Psoas muscle (tissue), 8 donors: ENCODE data around the gene SNED1. TPM values are rescaled to one million over a fixed set of nuclear protein-coding genes. Genes with fewer than 3 reads are reported as not detected.

Source experiments
- ATAC-seq, 4 donors: fragments of 200-7000 bp; cut with Tn5 transposase; one replicate each; pipeline ENCODE4 v1.9.1; 2020; ENCODE audit warnings: moderate library complexity in 3 of 4, mild to moderate bottlenecking in 2 of 4
- DNase-seq, 2 donors: peaks; one replicate each; pipeline ENCODE4 v3.0.0-alpha.2; 2020
- H3K27ac ChIP-seq: fragments of 200-600 bp; one replicate; pipeline ENCODE4 v1.8.0; 2022
- H3K27me3 ChIP-seq, 3 donors: fragments of 200-600 bp in 1 of 3; one replicate each; pipeline versions ENCODE4 v1.6.1 to v1.8.0; 2013 to 2022; ENCODE audit warnings: low read length in 2 of 3, mild to moderate bottlenecking in 2 of 3, moderate library complexity in 1 of 3; ENCODE audit not compliant: insufficient read depth in 3 of 3
- H3K36me3 ChIP-seq, 2 donors: fragments of 200-600 bp in 1 of 2; one replicate each; pipeline versions ENCODE4 v1.6.1 to v1.8.0; 2013 to 2022; ENCODE audit warnings: low read depth in 1 of 2, mild to moderate bottlenecking in 1 of 2, moderate library complexity in 1 of 2; ENCODE audit not compliant: insufficient read depth in 1 of 2
- H3K4me1 ChIP-seq: fragments of 200-600 bp; one replicate; pipeline ENCODE4 v1.8.0; 2022
- H3K4me3 ChIP-seq: fragments of 200-600 bp; one replicate; pipeline ENCODE4 v1.8.0; 2022; ENCODE audit warnings: mild to moderate bottlenecking
- H3K9me3 ChIP-seq: fragments of 200-600 bp; one replicate; pipeline ENCODE4 v1.8.0; 2022
- WGBS, 3 donors: extraction: QIAGEN DNeasy Blood & Tissue Kit; methylation state at CpG; one replicate each; pipeline versions ENCODE4 v1.1.6 to v1.1.7; 2013; 5-methylcytosine and 5-hydroxymethylcytosine counted together
- intact Hi-C, 2 donors: fragments of 100-400 bp; cut with DNase I; formaldehyde crosslinking; loops; one replicate each; pipeline versions ENCODE4 v1.11.0 to v1.14.2; 2022
- polyA plus RNA-seq, 3 donors: library from polyadenylated mRNA; stranded (reverse); fragments of 200-250 nt; gene quantifications; one replicate each; pipeline ENCODE4 v1.2.3, GENCODE V29; 2013
- total RNA-seq, 4 donors: library from RNA; stranded (reverse); fragmentation: NEBNext Ultra II Directional in 2 of 4; extraction: Animal tissue kit (Norgen Biotek cat#: 25700) in 2 of 4; gene quantifications; one replicate each; pipeline versions ENCODE4 v1.2.1 to v1.2.4, GENCODE V29; 2021 to 2023
- TF ChIP-seq, protein P1 (sequence below): fragments of 200-600 bp; IDR thresholded peaks from one replicate; pipeline ENCODE4 v1.8.0; 2022; ENCODE audit warnings: antibody characterized with exemption
- donor health status: healthy with polysubstance abuse.
- donor health status: DM: no; HTN: no; CAD: no; lungs with moderate emphysema.
- donor health status: Bipolar disorder and iron deficiency.
- donor health status: healthy.
- donor health status: DM: yes; HTN: yes; CAD: no.
- donor health status: DM: no; HTN: no; CAD: no.
- donor health status: DM: no; HTN: no; CAD: no.
- donor health status: DM: yes; HTN: yes; CAD: no.

SNED1 gene
- total and polyA plus RNA-seq, 7 donors: 7.8 to 36.9 (median 9.2) TPM

DNA sequence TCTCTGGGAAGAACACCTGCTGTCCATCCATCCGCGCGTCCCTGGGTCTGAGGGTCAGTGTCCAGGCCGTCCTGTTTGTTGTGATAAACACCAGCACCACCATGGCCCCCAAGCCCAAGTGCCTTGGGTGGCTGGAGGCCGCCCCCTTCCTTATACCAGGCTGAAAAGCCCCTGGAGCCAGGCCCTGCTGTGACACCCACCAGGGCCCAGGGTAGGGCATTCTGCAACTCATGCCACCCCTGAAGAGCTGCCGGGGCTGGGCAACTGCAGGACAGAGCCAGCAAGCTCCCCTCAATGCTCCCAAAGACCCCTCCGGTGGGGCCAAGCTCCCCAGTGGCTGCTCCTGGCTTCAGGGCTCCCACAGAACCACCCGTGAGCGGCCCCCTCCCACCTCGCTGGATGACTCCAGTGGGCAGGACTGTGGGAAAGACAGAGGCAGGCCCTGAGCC lies 31.9 kb upstream of the SNED1 start:
- intact Hi-C loops: no loop called here

DNA sequence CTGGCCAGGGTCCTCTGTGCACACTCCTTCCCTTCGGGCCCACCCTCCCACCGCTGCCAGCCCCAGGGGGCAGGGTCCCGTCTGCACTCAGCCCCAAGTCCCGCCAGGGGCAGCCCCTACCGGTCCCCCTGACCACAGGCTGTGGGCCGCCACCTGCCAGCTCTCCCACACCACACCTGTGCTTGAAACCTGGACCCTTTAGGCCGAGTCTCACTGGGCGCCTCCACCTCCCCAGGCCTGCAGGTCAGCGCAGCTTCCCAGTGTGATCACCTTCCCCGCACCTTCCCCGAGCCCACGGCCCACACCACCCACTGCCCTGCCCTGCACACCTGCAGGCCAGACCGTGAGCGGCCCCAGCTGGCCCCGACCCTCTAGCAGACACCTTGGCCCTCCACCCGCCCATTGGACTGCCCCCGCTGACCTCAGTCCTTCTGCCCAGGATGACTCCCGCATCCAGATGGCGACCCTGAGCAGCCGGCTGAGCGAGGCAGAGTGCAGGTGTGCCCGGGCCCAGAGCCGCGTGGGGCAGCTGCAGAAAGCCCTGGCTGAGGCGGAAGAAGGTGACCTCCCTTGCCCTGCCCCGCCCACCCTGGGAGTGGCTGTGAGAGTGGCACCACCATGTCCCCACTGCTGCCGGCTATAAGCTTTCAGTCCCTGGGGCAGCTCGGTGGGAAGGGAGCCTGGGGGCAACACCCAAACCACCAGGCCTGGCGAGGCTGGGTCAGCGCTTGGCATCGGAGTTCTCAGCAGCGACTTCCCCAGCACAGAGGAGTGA lies 31.3 kb upstream of the SNED1 start:
- DNase-seq: peak; percentile 12 to 32
- intact Hi-C loops: no loop called here

More for the DNA sequence above, 31.9 kb upstream of the SNED1 start:
- ATAC-seq (no peak), DNase-seq (peak; percentile 3 to 51)
- H3K27ac ChIP-seq: no peak overlapping the region
- no peaks in the 10 kb centered on the region for H3K36me3 ChIP-seq
- TF ChIP-seq, protein P1, sequence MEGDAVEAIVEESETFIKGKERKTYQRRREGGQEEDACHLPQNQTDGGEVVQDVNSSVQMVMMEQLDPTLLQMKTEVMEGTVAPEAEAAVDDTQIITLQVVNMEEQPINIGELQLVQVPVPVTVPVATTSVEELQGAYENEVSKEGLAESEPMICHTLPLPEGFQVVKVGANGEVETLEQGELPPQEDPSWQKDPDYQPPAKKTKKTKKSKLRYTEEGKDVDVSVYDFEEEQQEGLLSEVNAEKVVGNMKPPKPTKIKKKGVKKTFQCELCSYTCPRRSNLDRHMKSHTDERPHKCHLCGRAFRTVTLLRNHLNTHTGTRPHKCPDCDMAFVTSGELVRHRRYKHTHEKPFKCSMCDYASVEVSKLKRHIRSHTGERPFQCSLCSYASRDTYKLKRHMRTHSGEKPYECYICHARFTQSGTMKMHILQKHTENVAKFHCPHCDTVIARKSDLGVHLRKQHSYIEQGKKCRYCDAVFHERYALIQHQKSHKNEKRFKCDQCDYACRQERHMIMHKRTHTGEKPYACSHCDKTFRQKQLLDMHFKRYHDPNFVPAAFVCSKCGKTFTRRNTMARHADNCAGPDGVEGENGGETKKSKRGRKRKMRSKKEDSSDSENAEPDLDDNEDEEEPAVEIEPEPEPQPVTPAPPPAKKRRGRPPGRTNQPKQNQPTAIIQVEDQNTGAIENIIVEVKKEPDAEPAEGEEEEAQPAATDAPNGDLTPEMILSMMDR: no peak
- H3K4me3 ChIP-seq: no peak overlapping the region
- peaks cover 0 to 1% (median 0%) of the 10 kb centered on the region in 3 donors for H3K27me3 ChIP-seq
- H3K9me3 ChIP-seq: no peaks in the 10 kb centered on the region
- no peaks in the 10 kb centered on the region for H3K4me1 ChIP-seq
- WGBS, 3 donors: 93 to 98% (median 94%) methylated on average over 9 to 10 of the region's 10 CpGs

DNA sequence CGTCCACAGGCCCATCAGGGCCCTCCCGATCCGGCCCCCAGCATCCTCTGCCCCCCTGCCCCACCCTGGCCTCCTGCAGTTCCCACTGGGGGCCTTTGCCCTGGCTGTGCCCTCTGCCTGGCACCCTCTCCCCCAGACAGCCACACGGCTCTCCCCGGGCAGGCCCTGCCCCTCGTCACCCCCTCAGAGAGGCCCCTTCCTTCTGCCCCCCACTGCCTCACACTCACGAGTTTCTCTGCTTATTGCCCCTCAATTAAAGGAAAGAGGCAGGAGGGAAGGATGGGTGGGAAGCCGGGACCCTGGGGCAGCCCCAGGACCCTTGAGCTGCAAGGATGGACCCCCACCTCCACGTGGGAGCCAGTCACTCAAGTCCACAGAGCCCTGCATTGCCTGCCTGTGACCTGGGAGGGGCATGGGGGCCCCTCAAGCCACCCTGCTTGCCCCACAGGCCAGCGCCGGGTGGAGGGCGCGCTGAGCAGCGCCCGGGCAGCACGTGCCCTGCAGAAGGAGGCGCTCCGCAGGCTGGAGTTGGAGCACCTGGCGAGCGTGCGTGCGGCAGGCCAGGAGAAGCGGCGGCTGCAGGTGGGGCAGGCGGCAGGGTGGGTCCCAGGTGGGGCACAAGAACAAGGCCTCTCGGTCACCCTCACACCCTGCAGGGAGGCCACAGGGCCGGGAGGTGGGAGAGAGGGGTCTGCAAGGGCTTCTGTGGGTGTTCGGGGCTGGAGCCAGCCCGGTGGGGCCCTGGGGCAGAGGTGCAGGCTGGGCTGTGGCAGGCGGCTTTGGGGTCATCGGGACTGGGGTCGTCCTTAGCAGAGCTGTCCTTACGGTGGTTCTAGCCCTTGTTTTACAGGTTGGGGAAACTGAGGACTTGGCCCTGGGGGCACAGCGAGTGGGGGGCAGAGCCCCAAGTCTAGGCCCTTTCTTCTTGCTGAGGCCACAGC lies 30.5 kb upstream of the SNED1 start:
- intact Hi-C loops: no loop called here
- no peaks in the 10 kb centered on the region for H3K36me3 ChIP-seq
- TF ChIP-seq, protein P1: no peak
- peaks cover 3% of the 10 kb centered on the region for H3K4me1 ChIP-seq
- ATAC-seq (no peak), DNase-seq (peak; percentile 10 to 35)
- 93 to 95% (median 93%) methylated on average over 32 to 34 of the region's 34 CpGs for WGBS, 3 donors
- H3K27ac ChIP-seq: no peak overlapping the region
- H3K4me3 ChIP-seq: no peak overlapping the region
- no peaks in the 10 kb centered on the region for H3K9me3 ChIP-seq
- H3K27me3 ChIP-seq: peaks cover 0 to 6% (median 1%) of the 10 kb centered on the region in 3 donors

More for the DNA sequence above, 31.3 kb upstream of the SNED1 start:
- H3K27me3 ChIP-seq: peaks cover 0 to 5% (median 1%) of the 10 kb centered on the region in 3 donors
- ATAC-seq: no peak
- TF ChIP-seq, protein P1: no peak
- H3K4me1 ChIP-seq: no peaks in the 10 kb centered on the region
- no peaks in the 10 kb centered on the region for H3K9me3 ChIP-seq
- no peak overlapping the region for H3K27ac ChIP-seq
- no peak overlapping the region for H3K4me3 ChIP-seq
- no peaks in the 10 kb centered on the region for H3K36me3 ChIP-seq
- 85 to 91% (median 85%) methylated on average over 31 to 32 of the region's 32 CpGs for WGBS, 3 donors

GRCh38 chr2:240968731-240969624 lies 29.4 kb upstream of the SNED1 start:
- intact Hi-C loops: no loop called here
- DNase-seq (peak; percentile 27 to 67), ATAC-seq (peak in 3 of 4 donors; percentile 32 to 78 (median 67))
- Histone ChIP-seq H3K9me3 (no peaks in the 10 kb centered on the region), H3K36me3 (no peaks in the 10 kb centered on the region), H3K27me3 (peaks cover 0 to 11% (median 4%) of the 10 kb centered on the region in 3 donors), H3K27ac (no peak overlapping the region), H3K4me1 (peaks cover 6% of the 10 kb centered on the region), H3K4me3 (no peak overlapping the region)
- TF ChIP-seq, protein P1: no peak
- 59 to 73% (median 69%) methylated on average over 15 of the region's 15 CpGs for WGBS, 3 donors
